ENCODE measurements around the gene LRMDA.

- no peak for TF ChIP-seq MAX (IDR thresholded peaks at IDR 0.05; ENCODE audit: insufficient read depth, insufficient read length)
- TF ChIP-seq EZH2 (IDR thresholded peaks at IDR 0.05; ENCODE audit: borderline replicate concordance, low read depth, low read length, severe bottlenecking): no peak
- TF ChIP-seq CTCF (IDR thresholded peaks at IDR 0.05; ENCODE audit: extremely low read depth in 1 of 2, insufficient read depth in 1 of 2, low read depth in 1 of 2, low read length in 2 of 2): no peak
- TF ChIP-seq POLR2A (IDR thresholded peaks at IDR 0.05; ENCODE audit: low read depth, low read length): no peak
- TF ChIP-seq JUN (IDR thresholded peaks at IDR 0.05; ENCODE audit: borderline replicate concordance, insufficient read depth, insufficient read length, low read depth): no peak
- TF ChIP-seq POLR2AphosphoS5 (IDR thresholded peaks at IDR 0.05; ENCODE audit: insufficient read depth, low read depth, low read length): no peak
- no peak for TF ChIP-seq MYC (IDR thresholded peaks at IDR 0.05; ENCODE audit: low read depth, low read length)
- TF ChIP-seq FOS (IDR thresholded peaks at IDR 0.05; ENCODE audit: borderline replicate concordance, insufficient read depth, low read length): no peak
Measured at GRCh38 chr10:75841266-75841665, 409.8 kb downstream of the LRMDA start.
